Midbrain (tissue), 1 donor: ENCODE results near the gene SAMD10.
"Not testable (repeated sequence)": the region's sequence is repeated elsewhere in the genome, so short reads cannot be mapped to it uniquely, and the experiment has no call there.

Experiments
- DNase-seq: peaks from one replicate; lab custom pipeline; 2025; lab: John Stamatoyannopoulos, UW

The SAMD10 gene

DNA sequence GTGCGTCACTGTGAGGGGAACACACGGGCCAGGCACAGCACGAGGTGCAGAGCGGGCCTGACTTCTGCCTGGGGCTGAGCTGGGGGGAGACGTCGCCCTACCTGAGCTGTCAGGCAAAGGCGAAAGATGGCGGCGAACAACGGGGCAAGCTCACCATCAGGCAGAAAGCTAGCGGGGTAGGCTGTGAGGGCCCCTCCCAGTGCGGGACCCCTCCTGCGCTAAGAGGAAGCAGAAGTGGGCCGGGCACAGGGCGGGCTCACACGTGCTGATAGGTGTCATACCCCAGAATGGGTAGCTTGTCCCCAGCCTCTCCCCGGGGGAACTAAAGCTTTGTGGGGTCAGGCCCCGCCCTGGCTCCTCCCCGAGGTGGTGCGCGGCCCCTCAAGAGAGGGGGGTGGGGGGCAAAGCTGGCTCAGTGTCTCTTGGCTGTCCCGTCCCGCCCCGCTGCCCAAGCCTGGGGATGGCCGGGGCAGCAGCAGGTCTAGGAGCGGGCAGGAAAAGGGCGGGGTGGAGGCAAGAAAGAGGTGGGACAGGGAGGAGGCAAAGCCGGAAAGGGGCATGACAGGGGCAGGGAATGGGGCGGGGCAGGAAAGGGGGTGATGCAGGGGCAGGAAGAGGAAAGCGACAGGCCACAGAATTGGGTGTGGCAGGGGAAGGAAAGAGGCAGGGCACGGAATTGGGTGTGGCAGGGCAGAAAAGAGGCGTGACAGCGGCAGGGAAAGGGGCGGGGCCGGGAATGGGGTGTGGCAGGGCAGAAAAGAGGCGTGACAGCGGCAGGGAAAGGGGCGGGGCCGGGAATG is 38.0 kb downstream of the SAMD10 start:
- no peak for DNase-seq

DNA sequence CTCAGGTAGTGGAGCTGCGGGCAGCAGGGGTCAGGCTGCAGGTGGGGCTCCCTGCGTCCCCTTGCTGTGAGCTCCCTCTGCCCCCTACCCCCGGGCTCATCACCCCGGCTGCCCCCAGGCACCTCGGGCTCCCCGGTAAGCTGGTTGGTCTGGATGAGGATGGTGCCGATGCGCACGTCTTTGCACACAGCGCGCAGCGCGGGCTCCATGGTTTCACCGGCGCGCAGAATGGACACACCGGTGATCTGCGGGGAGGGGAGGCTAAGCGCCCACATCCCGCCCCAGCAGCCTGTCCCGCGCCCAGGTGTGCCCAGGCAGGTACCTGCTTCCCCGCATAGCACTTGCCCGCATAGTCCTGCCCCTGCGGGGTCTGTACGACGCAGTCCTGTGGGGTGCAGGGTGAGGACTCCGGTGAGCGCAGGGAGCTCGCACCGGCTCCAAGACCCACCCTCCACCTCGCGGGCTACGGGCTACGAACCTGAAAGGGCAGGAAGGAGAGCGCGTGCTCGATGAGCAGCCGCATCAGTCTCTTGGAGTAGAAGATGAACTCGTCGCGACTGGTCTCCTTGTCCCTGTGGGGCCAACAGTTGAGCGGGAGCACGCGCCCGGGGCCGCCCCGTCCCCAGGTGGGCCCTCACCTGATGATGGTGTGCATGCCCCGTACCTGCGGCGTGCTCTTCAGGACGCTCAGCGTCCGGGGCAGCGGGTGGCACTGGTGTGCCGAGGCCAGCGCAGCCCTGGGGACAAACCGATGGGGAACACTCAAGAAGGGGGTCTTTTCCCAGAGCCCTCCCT is 38.8 kb downstream of the SAMD10 start:
- no peak for DNase-seq

DNA sequence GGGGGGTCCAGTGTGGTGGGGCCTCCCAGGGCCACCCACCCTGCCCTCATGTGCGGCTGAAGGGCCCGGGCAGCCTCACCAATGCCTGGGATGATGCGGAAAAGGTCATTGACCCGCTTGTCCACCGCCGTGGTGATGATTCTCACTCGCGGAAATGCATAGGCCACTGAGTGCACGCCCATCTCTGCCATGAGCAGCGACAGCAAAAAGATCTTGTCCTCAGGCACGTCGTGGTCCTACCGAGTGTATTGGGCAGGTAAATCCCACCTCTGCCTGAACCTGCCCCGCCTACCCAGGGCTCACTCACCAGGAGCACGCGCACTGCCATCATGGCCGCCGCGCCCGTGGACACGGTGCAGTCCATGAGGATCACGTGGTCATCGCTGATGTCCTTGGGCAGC is 39.4 kb downstream of the SAMD10 start:
- DNase-seq = no peak

- no peak for DNase-seq
Observed at GRCh38 chr20:63939061-63939935, 40.1 kb downstream of the SAMD10 start.

DNA sequence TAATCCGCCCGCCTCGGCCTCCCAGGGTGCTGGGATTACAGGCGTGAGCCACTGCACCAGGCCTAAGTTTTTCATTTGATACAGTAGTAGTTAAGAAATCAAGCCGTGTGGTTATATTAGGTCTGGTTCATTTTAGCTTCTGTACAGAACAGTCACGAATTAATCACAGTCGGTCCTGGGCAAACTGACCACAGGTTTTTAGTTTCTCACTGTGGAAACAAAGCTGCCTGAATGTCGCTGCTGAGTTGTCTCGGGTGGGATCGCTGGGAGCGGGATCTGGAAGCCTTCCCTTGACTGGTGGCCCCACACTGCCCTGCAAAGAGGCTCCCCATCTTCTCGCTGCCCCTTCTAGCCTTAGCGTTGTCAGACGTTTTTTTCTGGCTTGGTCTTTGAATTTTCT is 41.8 kb downstream of the SAMD10 start:
- no peak for DNase-seq

- DNase-seq = no peak
Observed at GRCh38 chr20:63935447-63935846, 44.0 kb downstream of the SAMD10 start.

- DNase-seq = no peak
Observed at GRCh38 chr20:63934271-63935068, 45.0 kb downstream of the SAMD10 start.

DNA sequence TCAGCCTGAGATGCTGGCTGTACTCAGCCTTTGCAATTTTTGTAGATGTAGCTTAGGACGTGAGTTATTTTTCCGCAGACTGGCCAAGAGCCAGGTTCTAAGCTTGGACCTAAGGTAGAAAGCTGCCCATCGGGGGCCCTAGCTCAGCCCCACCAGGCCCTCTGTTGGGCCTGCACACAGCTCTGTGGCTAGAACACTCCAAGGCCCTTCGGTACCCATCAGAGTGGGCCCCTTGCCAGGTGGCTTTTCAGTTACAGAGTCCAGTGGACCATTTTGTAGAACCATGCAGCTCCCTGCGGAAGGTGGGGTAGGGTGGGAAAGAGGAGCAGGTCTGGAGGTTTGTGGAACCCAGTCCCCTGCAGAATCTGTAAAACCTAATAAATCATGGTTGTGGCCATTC is 45.8 kb downstream of the SAMD10 start:
- no peak for DNase-seq

GRCh38 chr20:63932606-63933160 is 46.8 kb downstream of the SAMD10 start:
- no peak for DNase-seq

DNA sequence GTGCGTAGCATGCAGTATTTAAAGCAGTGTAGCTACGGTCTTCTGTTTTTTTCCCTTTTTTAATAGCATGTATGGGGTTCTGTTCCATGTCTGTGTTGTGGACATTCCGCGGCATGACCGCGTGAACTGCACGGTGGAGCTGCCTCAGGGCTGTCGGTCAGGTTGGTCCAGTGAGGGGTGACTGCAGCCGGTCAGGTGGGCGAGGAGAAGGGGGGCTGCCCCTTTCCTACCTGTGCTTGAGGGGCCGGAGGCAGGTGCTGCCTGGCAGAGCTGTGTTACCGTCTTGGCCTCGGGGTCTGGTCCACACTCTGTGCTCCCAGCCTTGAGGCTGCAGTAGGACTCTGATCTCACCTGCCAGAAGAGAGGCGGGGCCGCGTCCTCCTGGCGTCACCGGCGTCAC is 47.7 kb downstream of the SAMD10 start:
- no peak for DNase-seq

- DNase-seq = no peak
Observed at GRCh38 chr20:63930971-63931553, 48.4 kb downstream of the SAMD10 start.

DNA sequence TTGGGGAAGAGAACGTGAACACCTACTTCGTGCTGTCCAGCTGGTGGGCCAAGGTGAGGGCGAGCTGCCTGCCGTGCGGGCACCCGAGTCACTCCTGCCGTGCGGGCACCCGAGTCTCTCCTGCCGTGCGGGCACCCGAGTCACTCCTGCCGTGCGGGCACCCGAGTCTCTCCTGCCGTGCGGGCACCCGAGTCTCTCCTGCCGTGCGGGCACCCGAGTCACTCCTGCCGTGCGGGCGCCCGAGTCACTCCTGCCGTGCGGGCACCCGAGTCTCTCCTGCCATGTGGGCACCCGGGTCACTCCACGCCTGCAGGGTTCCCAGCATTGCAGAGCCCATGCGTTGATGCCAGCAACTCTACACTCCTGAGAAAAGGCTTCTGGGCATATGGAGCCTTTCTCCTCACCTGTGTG is 50.0 kb downstream of the SAMD10 start:
- DNase-seq = not testable (repeated sequence)

DNA sequence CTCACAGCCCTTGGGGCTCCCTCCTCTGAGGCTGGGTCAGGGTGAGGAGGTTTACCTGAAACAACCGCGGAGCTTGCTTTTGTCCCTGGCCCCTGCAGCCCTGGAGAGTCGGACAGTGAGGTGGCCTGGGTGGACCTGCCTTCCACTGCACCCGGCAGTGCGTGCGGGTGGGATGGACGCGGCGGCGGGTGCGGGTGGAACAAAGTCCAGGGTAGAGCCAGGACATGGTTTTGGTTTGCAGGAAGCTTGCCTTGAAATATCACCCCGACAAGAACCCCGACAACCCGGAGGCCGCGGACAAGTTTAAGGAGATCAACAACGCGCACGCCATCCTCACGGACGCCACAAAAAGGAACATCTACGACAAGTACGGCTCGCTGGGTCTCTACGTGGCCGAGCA is 50.4 kb downstream of the SAMD10 start:
- DNase-seq = no peak

GRCh38 chr20:63926298-63926697 is 53.1 kb downstream of the SAMD10 start:
- DNase-seq = no peak

- no peak for DNase-seq
Observed at GRCh38 chr20:63924241-63924640, 55.2 kb downstream of the SAMD10 start.
